ENCODE results near the gene HCLS1. TPM values are rescaled to one million over a fixed set of nuclear protein-coding genes. Genes with fewer than 3 reads are reported as not detected.

Gene HCLS1
- total RNA-seq, 2 donors from 2014 or later = 0.53 to 1.3 TPM

GRCh38 chr3:121659586-121659985, 1.1 kb downstream of the HCLS1 start:
- H3K27ac Mint-ChIP-seq = no peak overlapping the region
- H3K27me3 Mint-ChIP-seq (ENCODE audit: insufficient read depth) = no peaks in the 10 kb centered on the region
- DNase-seq = no peak
- peaks cover 19% of the 10 kb centered on the region for H3K36me3 ChIP-seq (ENCODE audit: control insufficient read depth, insufficient read depth, low read length)
- H3K4me1 ChIP-seq (ENCODE audit: control insufficient read depth, insufficient read depth, low read length) = no peaks in the 10 kb centered on the region
- peaks cover 10% of the 10 kb centered on the region for H3K36me3 Mint-ChIP-seq (ENCODE audit: low read depth)
- H3K4me1 Mint-ChIP-seq = no peaks in the 10 kb centered on the region
- no peak overlapping the region for H3K27ac ChIP-seq (ENCODE audit: low read depth, low read length)
- H3K27me3 ChIP-seq (ENCODE audit: control insufficient read depth, insufficient read depth, low read length, poor library complexity, severe bottlenecking) = no peaks in the 10 kb centered on the region
- H3K9ac ChIP-seq (ENCODE audit: extremely low read depth, low read length, poor library complexity, severe bottlenecking) = no peak overlapping the region
- H3K9me3 Mint-ChIP-seq = no peaks in the 10 kb centered on the region
- WGBS, 2 experiments (ENCODE audit: insufficient coverage in 1 of 2, insufficient read length in 1 of 2) = 95 to 100% methylated on average over 1 to 3 of the region's 3 CpGs
- H3K4me3 Mint-ChIP-seq = no peak overlapping the region
- H3K4me3 ChIP-seq (ENCODE audit: low read length) = no peak overlapping the region
- H3K9me3 ChIP-seq (ENCODE audit: control insufficient read depth, low read length) = no peaks in the 10 kb centered on the region
- TF ChIP-seq CTCF (conservative IDR thresholded peaks at IDR 0.05) = no peak

GRCh38 chr3:121658716-121659435, 1.8 kb downstream of the HCLS1 start:
- no peak overlapping the region for H3K4me3 Mint-ChIP-seq
- no peak overlapping the region for H3K27ac Mint-ChIP-seq
- peaks cover 12% of the 10 kb centered on the region for H3K36me3 ChIP-seq (ENCODE audit: control insufficient read depth, insufficient read depth, low read length)
- no peaks in the 10 kb centered on the region for H3K4me1 Mint-ChIP-seq
- H3K4me1 ChIP-seq (ENCODE audit: control insufficient read depth, insufficient read depth, low read length) = no peaks in the 10 kb centered on the region
- no peak for TF ChIP-seq CTCF (conservative IDR thresholded peaks at IDR 0.05)
- H3K9me3 ChIP-seq (ENCODE audit: control insufficient read depth, low read length) = no peaks in the 10 kb centered on the region
- no peak for DNase-seq
- peaks cover 5% of the 10 kb centered on the region for H3K36me3 Mint-ChIP-seq (ENCODE audit: low read depth)
- no peak overlapping the region for H3K9ac ChIP-seq (ENCODE audit: extremely low read depth, low read length, poor library complexity, severe bottlenecking)
- H3K27me3 ChIP-seq (ENCODE audit: control insufficient read depth, insufficient read depth, low read length, poor library complexity, severe bottlenecking) = no peaks in the 10 kb centered on the region
- H3K4me3 ChIP-seq (ENCODE audit: low read length) = no peak overlapping the region
- no peaks in the 10 kb centered on the region for H3K9me3 Mint-ChIP-seq
- H3K27ac ChIP-seq (ENCODE audit: low read depth, low read length) = no peak overlapping the region
- H3K27me3 Mint-ChIP-seq (ENCODE audit: insufficient read depth) = no peaks in the 10 kb centered on the region
- 96 to 100% methylated on average over 3 to 6 of the region's 6 CpGs for WGBS, 2 experiments (ENCODE audit: insufficient coverage in 1 of 2, insufficient read length in 1 of 2)

- Histone ChIP-seq H3K27me3 (ENCODE audit: control insufficient read depth, insufficient read depth, low read length, poor library complexity, severe bottlenecking) (no peaks in the 10 kb centered on the region), H3K27ac (ENCODE audit: low read depth, low read length) (no peak overlapping the region), H3K4me1 (ENCODE audit: control insufficient read depth, insufficient read depth, low read length) (no peaks in the 10 kb centered on the region), H3K9ac (ENCODE audit: extremely low read depth, low read length, poor library complexity, severe bottlenecking) (no peak overlapping the region), H3K36me3 (ENCODE audit: control insufficient read depth, insufficient read depth, low read length) (no peaks in the 10 kb centered on the region), H3K4me3 (ENCODE audit: low read length) (no peak overlapping the region), H3K9me3 (ENCODE audit: control insufficient read depth, low read length) (no peaks in the 10 kb centered on the region)
- Mint-ChIP-seq H3K27me3 (ENCODE audit: insufficient read depth) (no peaks in the 10 kb centered on the region), H3K36me3 (ENCODE audit: low read depth) (no peaks in the 10 kb centered on the region), H3K9me3 (no peaks in the 10 kb centered on the region), H3K4me1 (no peaks in the 10 kb centered on the region), H3K27ac (no peak overlapping the region), H3K4me3 (no peak overlapping the region)
- WGBS, 2 experiments (ENCODE audit: insufficient coverage in 1 of 2, insufficient read length in 1 of 2) = 93 to 95% methylated on average over 3 to 5 of the region's 6 CpGs
- no peak for TF ChIP-seq CTCF (conservative IDR thresholded peaks at IDR 0.05)
- no peak for DNase-seq
These were observed 6.0 kb downstream of the HCLS1 start for GRCh38 chr3:121654493-121655385.
